Activated T-cell treated with anti-CD3 and anti-CD28 coated beads, Interleukin-2, amount 50 U/mL, for 48 hours (primary cell): ENCODE results near the gene TYW1.
"Not testable (repeated sequence)": the region's sequence is repeated elsewhere in the genome, so short reads cannot be mapped to it uniquely, and the experiment has no call there.

Experiments used
- DNase-seq, 2 experiments: peaks; one replicate each; pipeline ENCODE4 v3.0.0-alpha.2; 2020

The TYW1 gene

GRCh38 chr7:66996444-66997191, at the start of gene TYW1:
Gene TYW1, plus strand, starts transcription at chr7:66996833. Its CDS starts 146 bp downstream, at chr7:66996979.
- peak; percentile 98 to 99 for DNase-seq

- DNase-seq, result no peak
These were observed 48.0 kb upstream of the TYW1 start for GRCh38 chr7:66948480-66949109.

GRCh38 chr7:66950311-66950710, 46.3 kb upstream of the TYW1 start:
- no peak for DNase-seq

- DNase-seq, result no peak
These were observed 45.9 kb upstream of the TYW1 start for GRCh38 chr7:66950763-66951162.

- no peak for DNase-seq
These were observed 44.1 kb upstream of the TYW1 start for GRCh38 chr7:66952343-66953043.

- no peak for DNase-seq
These were observed 43.6 kb upstream of the TYW1 start for GRCh38 chr7:66953044-66953427.

- DNase-seq, result no peak
These were observed 38.9 kb upstream of the TYW1 start for GRCh38 chr7:66957595-66958290.

GRCh38 chr7:66958538-66959350, 37.9 kb upstream of the TYW1 start:
- DNase-seq, result no peak

GRCh38 chr7:66960192-66960591, 36.4 kb upstream of the TYW1 start:
- no peak for DNase-seq

GRCh38 chr7:66961096-66961495, 35.5 kb upstream of the TYW1 start:
- no peak for DNase-seq

GRCh38 chr7:66964411-66964810, 32.2 kb upstream of the TYW1 start:
- no peak for DNase-seq

- no peak for DNase-seq
These were observed 29.6 kb upstream of the TYW1 start for GRCh38 chr7:66967029-66967428.

- not testable (repeated sequence) for DNase-seq
These were observed 27.6 kb upstream of the TYW1 start for GRCh38 chr7:66969001-66969400.

- no peak for DNase-seq
These were observed 26.3 kb upstream of the TYW1 start for GRCh38 chr7:66970310-66970709.

- no peak for DNase-seq
These were observed 21.5 kb upstream of the TYW1 start for GRCh38 chr7:66974986-66975590.

- not testable (repeated sequence) for DNase-seq
These were observed 18.3 kb upstream of the TYW1 start for GRCh38 chr7:66978312-66978711.

- DNase-seq, result not testable (repeated sequence)
These were observed 17.6 kb upstream of the TYW1 start for GRCh38 chr7:66979013-66979412.

GRCh38 chr7:66980336-66980735, 16.3 kb upstream of the TYW1 start:
- not testable (repeated sequence) for DNase-seq

GRCh38 chr7:66989552-66989951, 7.1 kb upstream of the TYW1 start:
- DNase-seq, result not testable (repeated sequence)

- DNase-seq, result not testable (repeated sequence)
These were observed 2.6 kb upstream of the TYW1 start for GRCh38 chr7:66994051-66994450.

GRCh38 chr7:66994691-66995049, 2.0 kb upstream of the TYW1 start:
- peak; percentile 40 to 56 for DNase-seq
